PFSK-1 (cell line): ENCODE measurements around the gene NPFF.

Experiments
- FOXP2 ChIP-seq: optimal IDR thresholded peaks from 2 replicates; pipeline ENCODE3; 2011; ENCODE audit warnings: borderline replicate concordance, control low read depth, inconsistent platforms; ENCODE audit not compliant: insufficient read depth; ENCODE audit errors: extremely low read length, extremely low read depth
- POLR2AphosphoS5 ChIP-seq: IDR thresholded peaks from 2 replicates; pipeline ENCODE4 v1.6.1; 2012; ENCODE audit warnings: low read depth, mild to moderate bottlenecking, control low read depth, low read length, moderate library complexity
- TF ChIP-seq, protein P1 (sequence below), 2 experiments: IDR thresholded peaks; 2 replicates each; pipeline versions ENCODE4 v1.6.1 to v1.8.0; 2011 to 2012; ENCODE audit warnings: low read depth in 2 of 2, low read length in 2 of 2, control low read depth in 1 of 2, inconsistent platforms in 1 of 2, mild to moderate bottlenecking in 1 of 2, moderate library complexity in 1 of 2; ENCODE audit not compliant: insufficient read depth in 1 of 2

DNA sequence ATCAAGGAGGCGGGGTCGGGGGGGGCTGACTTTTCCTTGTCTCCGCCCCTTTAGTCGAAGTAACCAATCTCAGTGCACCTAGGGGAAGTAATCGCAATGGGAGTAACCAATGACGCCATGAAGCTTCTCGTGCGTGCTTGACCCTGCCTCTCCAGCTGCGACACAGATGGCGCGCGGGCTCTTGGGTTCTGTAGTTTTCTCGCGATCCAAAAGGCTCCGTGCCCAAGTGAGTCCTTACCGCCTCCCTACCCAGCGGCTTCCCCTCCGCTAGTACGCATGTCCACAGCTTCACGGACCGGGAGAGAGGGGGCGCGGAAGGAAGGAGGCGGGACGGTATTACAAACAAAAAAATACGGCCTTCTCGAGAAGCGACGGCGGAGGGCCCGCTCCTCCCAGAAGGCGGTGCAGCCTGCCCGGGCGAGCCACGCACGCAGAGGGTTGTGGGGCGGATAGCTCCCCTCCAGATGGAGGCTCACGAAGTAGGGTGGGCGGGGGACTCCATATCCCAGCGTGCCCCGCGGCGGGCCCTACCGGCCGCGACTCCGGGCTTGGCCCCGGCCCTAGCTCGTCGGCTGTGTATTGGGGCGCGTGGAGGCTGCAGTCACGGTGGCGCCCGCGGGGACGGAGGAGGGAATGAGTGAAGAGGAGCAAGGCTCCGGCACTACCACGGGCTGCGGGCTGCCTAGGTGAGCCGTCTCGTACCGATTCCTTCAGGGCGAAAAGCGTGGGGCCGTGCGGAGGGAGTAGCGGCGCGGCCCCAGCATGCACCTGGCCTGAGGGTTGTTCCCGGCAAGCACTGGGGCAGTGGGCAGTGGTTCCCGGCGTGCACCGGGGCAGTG lies 6.3 kb downstream of the NPFF start, which contains the start of gene TARBP2:
- TF ChIP-seq, protein P1, sequence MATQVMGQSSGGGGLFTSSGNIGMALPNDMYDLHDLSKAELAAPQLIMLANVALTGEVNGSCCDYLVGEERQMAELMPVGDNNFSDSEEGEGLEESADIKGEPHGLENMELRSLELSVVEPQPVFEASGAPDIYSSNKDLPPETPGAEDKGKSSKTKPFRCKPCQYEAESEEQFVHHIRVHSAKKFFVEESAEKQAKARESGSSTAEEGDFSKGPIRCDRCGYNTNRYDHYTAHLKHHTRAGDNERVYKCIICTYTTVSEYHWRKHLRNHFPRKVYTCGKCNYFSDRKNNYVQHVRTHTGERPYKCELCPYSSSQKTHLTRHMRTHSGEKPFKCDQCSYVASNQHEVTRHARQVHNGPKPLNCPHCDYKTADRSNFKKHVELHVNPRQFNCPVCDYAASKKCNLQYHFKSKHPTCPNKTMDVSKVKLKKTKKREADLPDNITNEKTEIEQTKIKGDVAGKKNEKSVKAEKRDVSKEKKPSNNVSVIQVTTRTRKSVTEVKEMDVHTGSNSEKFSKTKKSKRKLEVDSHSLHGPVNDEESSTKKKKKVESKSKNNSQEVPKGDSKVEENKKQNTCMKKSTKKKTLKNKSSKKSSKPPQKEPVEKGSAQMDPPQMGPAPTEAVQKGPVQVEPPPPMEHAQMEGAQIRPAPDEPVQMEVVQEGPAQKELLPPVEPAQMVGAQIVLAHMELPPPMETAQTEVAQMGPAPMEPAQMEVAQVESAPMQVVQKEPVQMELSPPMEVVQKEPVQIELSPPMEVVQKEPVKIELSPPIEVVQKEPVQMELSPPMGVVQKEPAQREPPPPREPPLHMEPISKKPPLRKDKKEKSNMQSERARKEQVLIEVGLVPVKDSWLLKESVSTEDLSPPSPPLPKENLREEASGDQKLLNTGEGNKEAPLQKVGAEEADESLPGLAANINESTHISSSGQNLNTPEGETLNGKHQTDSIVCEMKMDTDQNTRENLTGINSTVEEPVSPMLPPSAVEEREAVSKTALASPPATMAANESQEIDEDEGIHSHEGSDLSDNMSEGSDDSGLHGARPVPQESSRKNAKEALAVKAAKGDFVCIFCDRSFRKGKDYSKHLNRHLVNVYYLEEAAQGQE (IDR thresholded peaks at IDR 0.05; ENCODE audit: insufficient read depth in 1 of 2, low read depth in 2 of 2, low read length in 2 of 2) = 0 out of 4 replicates have a peak, but pooled peaks of 1 of the 2 experiments have one; percentile 18
- TF ChIP-seq POLR2AphosphoS5 = peak; percentile 90
- TF ChIP-seq FOXP2 = no peak
